ENCODE results near the gene ALCAM. TPM values are rescaled to one million over a fixed set of nuclear protein-coding genes. Genes with fewer than 3 reads are reported as not detected.

ALCAM gene
- total RNA-seq, 2 experiments from 2014 or later: 11.4 to 20.6 TPM

- no peaks in the 10 kb centered on the region for H3K9me3 Mint-ChIP-seq (ENCODE audit: low read depth)
- ATAC-seq (no peak), DNase-seq (no peak)
- H3K4me3 Mint-ChIP-seq: no peak overlapping the region
- H3K36me3 Mint-ChIP-seq: peaks cover 11% of the 10 kb centered on the region
- CTCF ChIA-PET: interaction anchor here (1.4 kb wide), 1 partner anchor 11 kb away, joined by 6 read pairs; no protein-coding TSS in a partner anchor
- no peaks in the 10 kb centered on the region for H3K27me3 Mint-ChIP-seq
- peaks cover 24% of the 10 kb centered on the region for H3K4me1 Mint-ChIP-seq
- H3K27ac Mint-ChIP-seq: no peak overlapping the region
These were observed 162.2 kb downstream of the ALCAM start for GRCh38 chr3:105528955-105529354.

GRCh38 chr3:105529456-105529855 is 162.7 kb downstream of the ALCAM start:
- peaks cover 24% of the 10 kb centered on the region for H3K4me1 Mint-ChIP-seq
- no peak overlapping the region for H3K27ac Mint-ChIP-seq
- CTCF ChIA-PET: interaction anchor here (1.4 kb wide), 1 partner anchor 11 kb away, joined by 6 read pairs; no protein-coding TSS in a partner anchor
- H3K36me3 Mint-ChIP-seq: peaks cover 8% of the 10 kb centered on the region
- no peaks in the 10 kb centered on the region for H3K9me3 Mint-ChIP-seq (ENCODE audit: low read depth)
- no peak overlapping the region for H3K4me3 Mint-ChIP-seq
- no peaks in the 10 kb centered on the region for H3K27me3 Mint-ChIP-seq
- ATAC-seq: no peak
- DNase-seq: no peak

- H3K27ac Mint-ChIP-seq: no peak overlapping the region
- H3K36me3 Mint-ChIP-seq: peaks cover 5% of the 10 kb centered on the region
- H3K4me1 Mint-ChIP-seq: peaks cover 13% of the 10 kb centered on the region
- no peak for ATAC-seq
- CTCF ChIA-PET: interaction anchor here (0.6 to 1.3 kb wide), 2 partner anchors 13 to 189 kb away, joined by 4 to 5 read pairs; no protein-coding TSS in a partner anchor
- no peak overlapping the region for H3K4me3 Mint-ChIP-seq
- DNase-seq: no peak
- no peaks in the 10 kb centered on the region for H3K27me3 Mint-ChIP-seq
- no peaks in the 10 kb centered on the region for H3K9me3 Mint-ChIP-seq (ENCODE audit: low read depth)
These were observed 165.5 kb downstream of the ALCAM start for GRCh38 chr3:105532251-105532650.

GRCh38 chr3:105533960-105534359 is 167.3 kb downstream of the ALCAM start:
- Mint-ChIP-seq H3K4me3 (no peak overlapping the region), H3K4me1 (no peaks in the 10 kb centered on the region), H3K27ac (no peak overlapping the region), H3K36me3 (peaks cover 5% of the 10 kb centered on the region), H3K9me3 (ENCODE audit: low read depth) (no peaks in the 10 kb centered on the region), H3K27me3 (no peaks in the 10 kb centered on the region)
- CTCF ChIA-PET: interaction anchor here (1.2 kb wide), 1 partner anchor 16 kb away, joined by 5 read pairs; no protein-coding TSS in a partner anchor
- DNase-seq (no peak), ATAC-seq (no peak)

- DNase-seq (no peak), ATAC-seq (no peak)
- H3K9me3 Mint-ChIP-seq (ENCODE audit: low read depth): no peaks in the 10 kb centered on the region
- CTCF ChIA-PET: interaction anchor here (1.2 kb wide), 1 partner anchor 16 kb away, joined by 5 read pairs; no protein-coding TSS in a partner anchor
- H3K27me3 Mint-ChIP-seq: no peaks in the 10 kb centered on the region
- no peak overlapping the region for H3K27ac Mint-ChIP-seq
- no peaks in the 10 kb centered on the region for H3K4me1 Mint-ChIP-seq
- no peak overlapping the region for H3K4me3 Mint-ChIP-seq
- peaks cover 5% of the 10 kb centered on the region for H3K36me3 Mint-ChIP-seq
These were observed 167.8 kb downstream of the ALCAM start for GRCh38 chr3:105534491-105534890.

- H3K36me3 Mint-ChIP-seq: peaks cover 18% of the 10 kb centered on the region
- no peaks in the 10 kb centered on the region for H3K27me3 Mint-ChIP-seq
- no peak overlapping the region for H3K4me3 Mint-ChIP-seq
- H3K27ac Mint-ChIP-seq: no peak overlapping the region
- CTCF ChIA-PET: no interaction called here
- H3K9me3 Mint-ChIP-seq (ENCODE audit: low read depth): no peaks in the 10 kb centered on the region
- DNase-seq (no peak), ATAC-seq (no peak)
- H3K4me1 Mint-ChIP-seq: no peaks in the 10 kb centered on the region
These were observed 170.8 kb downstream of the ALCAM start for GRCh38 chr3:105537371-105538080.

GRCh38 chr3:105538483-105538882 is 171.8 kb downstream of the ALCAM start:
- no peak overlapping the region for H3K4me3 Mint-ChIP-seq
- H3K36me3 Mint-ChIP-seq: peaks cover 20% of the 10 kb centered on the region
- DNase-seq (no peak), ATAC-seq (no peak)
- H3K4me1 Mint-ChIP-seq: no peaks in the 10 kb centered on the region
- H3K27ac Mint-ChIP-seq: no peak overlapping the region
- CTCF ChIA-PET: no interaction called here
- no peaks in the 10 kb centered on the region for H3K9me3 Mint-ChIP-seq (ENCODE audit: low read depth)
- H3K27me3 Mint-ChIP-seq: no peaks in the 10 kb centered on the region

- Mint-ChIP-seq H3K9me3 (ENCODE audit: low read depth) (no peaks in the 10 kb centered on the region), H3K36me3 (peaks cover 26% of the 10 kb centered on the region), H3K27ac (no peak overlapping the region), H3K27me3 (no peaks in the 10 kb centered on the region), H3K4me3 (no peak overlapping the region), H3K4me1 (no peaks in the 10 kb centered on the region)
- no peak for ATAC-seq
- DNase-seq: no peak
- CTCF ChIA-PET: no interaction called here
These were observed 173.2 kb downstream of the ALCAM start for GRCh38 chr3:105539897-105540296.

GRCh38 chr3:105542282-105543019 is 175.7 kb downstream of the ALCAM start:
- ATAC-seq (no peak), DNase-seq (no peak)
- Mint-ChIP-seq H3K4me1 (no peaks in the 10 kb centered on the region), H3K4me3 (no peak overlapping the region), H3K27ac (no peak overlapping the region), H3K27me3 (no peaks in the 10 kb centered on the region), H3K9me3 (ENCODE audit: low read depth) (no peaks in the 10 kb centered on the region), H3K36me3 (peaks cover 32% of the 10 kb centered on the region)
- CTCF ChIA-PET: no interaction called here

- ATAC-seq: no peak
- no peak for DNase-seq
- Mint-ChIP-seq H3K27ac (no peak overlapping the region), H3K4me3 (no peak overlapping the region), H3K4me1 (no peaks in the 10 kb centered on the region), H3K36me3 (peaks cover 41% of the 10 kb centered on the region), H3K9me3 (ENCODE audit: low read depth) (no peaks in the 10 kb centered on the region), H3K27me3 (no peaks in the 10 kb centered on the region)
- CTCF ChIA-PET: no interaction called here
These were observed 178.3 kb downstream of the ALCAM start for GRCh38 chr3:105545051-105545450.

GRCh38 chr3:105553851-105554250 is 187.1 kb downstream of the ALCAM start:
- no peak for ATAC-seq
- no peaks in the 10 kb centered on the region for H3K4me1 Mint-ChIP-seq
- no peak overlapping the region for H3K4me3 Mint-ChIP-seq
- H3K9me3 Mint-ChIP-seq (ENCODE audit: low read depth): no peaks in the 10 kb centered on the region
- DNase-seq: no peak
- H3K27ac Mint-ChIP-seq: no peak overlapping the region
- H3K36me3 Mint-ChIP-seq: peaks cover 17% of the 10 kb centered on the region
- CTCF ChIA-PET: no interaction called here
- H3K27me3 Mint-ChIP-seq: no peaks in the 10 kb centered on the region

GRCh38 chr3:105555206-105555605 is 188.5 kb downstream of the ALCAM start:
- CTCF ChIA-PET: interaction anchor here (1.7 kb wide), 1 partner anchor 38 kb away, joined by 4 read pairs; no protein-coding TSS in a partner anchor
- H3K4me1 Mint-ChIP-seq: no peaks in the 10 kb centered on the region
- no peak overlapping the region for H3K4me3 Mint-ChIP-seq
- no peaks in the 10 kb centered on the region for H3K9me3 Mint-ChIP-seq (ENCODE audit: low read depth)
- ATAC-seq (no peak), DNase-seq (no peak)
- no peak overlapping the region for H3K27ac Mint-ChIP-seq
- peaks cover 11% of the 10 kb centered on the region for H3K36me3 Mint-ChIP-seq
- no peaks in the 10 kb centered on the region for H3K27me3 Mint-ChIP-seq

- H3K36me3 Mint-ChIP-seq: no peaks in the 10 kb centered on the region
- no peak for DNase-seq
- no peak for ATAC-seq
- no peaks in the 10 kb centered on the region for H3K9me3 Mint-ChIP-seq (ENCODE audit: low read depth)
- H3K27me3 Mint-ChIP-seq: no peaks in the 10 kb centered on the region
- H3K27ac Mint-ChIP-seq: no peak overlapping the region
- CTCF ChIA-PET: no interaction called here
- no peaks in the 10 kb centered on the region for H3K4me1 Mint-ChIP-seq
- no peak overlapping the region for H3K4me3 Mint-ChIP-seq
These were observed 193.1 kb downstream of the ALCAM start for GRCh38 chr3:105559856-105560255.

- Mint-ChIP-seq H3K4me3 (no peak overlapping the region), H3K4me1 (no peaks in the 10 kb centered on the region), H3K36me3 (peaks cover 2% of the 10 kb centered on the region), H3K27me3 (no peaks in the 10 kb centered on the region), H3K27ac (no peak overlapping the region), H3K9me3 (ENCODE audit: low read depth) (no peaks in the 10 kb centered on the region)
- CTCF ChIA-PET: no interaction called here
- DNase-seq: no peak
- ATAC-seq: no peak
These were observed 195.2 kb downstream of the ALCAM start for GRCh38 chr3:105561876-105562275.

Data from activated CD8-positive, alpha-beta memory T cell treated with anti-CD3 and anti-CD28 coated beads, Interleukin-2, amount 10 ng/mL, durations not matched to agents 7 days and 5 days (primary cell).